IMR-90 (cell line): Measurements from ENCODE around the gene GPC5. TPM values are rescaled to one million over a fixed set of nuclear protein-coding genes. Genes with fewer than 3 reads are reported as not detected.

Experiments
- ATAC-seq: fragments of 200-7000 bp; cut with Tn5 transposase; 2 replicates; pipeline ENCODE4 v1.9.1; 2020; ENCODE audit warnings: low read depth, mild to moderate bottlenecking, moderate library complexity
- BruUV-seq: library from RNA; stranded (reverse); fragments of 400-500 nt; replicated peaks from 2 replicates; lab custom pipeline; 2021; lab: Mats Ljungman, UMichigan
- CTCF ChIA-PET: fragments of 300-600 bp; formaldehyde crosslinking; extraction: SDS; loops from one replicate; lab custom pipeline; 2021; ENCODE audit warnings: antibody characterized with exemption; lab: Yijun Ruan, JAX
- POLR2A ChIA-PET: fragments of 300-600 bp; sonication (Branson Sonifier 250); formaldehyde crosslinking; loops from one replicate; lab custom pipeline; 2022; ENCODE audit warnings: antibody characterized with exemption; ENCODE audit not compliant: unreplicated experiment; lab: Charles Lee
- DNase-seq: peaks from one replicate; pipeline ENCODE4 v3.0.0; 2013
- H2AFZ ChIP-seq: replicated peaks from 2 replicates; pipeline ENCODE3; 2013; ENCODE audit warnings: low read length, mild to moderate bottlenecking; ENCODE audit not compliant: poor library complexity
- H2AK5ac ChIP-seq: 2 replicates; pipeline ENCODE4 v1.6.1; 2013; ENCODE audit warnings: low read depth, low read length, inconsistent platforms
- H2AK9ac ChIP-seq: replicated peaks from 2 replicates; pipeline ENCODE3; 2013; ENCODE audit warnings: mild to moderate bottlenecking, low read depth, low read length, moderate library complexity; ENCODE audit not compliant: poor library complexity
- H2BK120ac ChIP-seq: 2 replicates; pipeline ENCODE4 v1.6.1; 2013; ENCODE audit warnings: low read depth, low read length, inconsistent platforms
- H2BK15ac ChIP-seq: 3 replicates; pipeline ENCODE4 v1.6.1; 2013; ENCODE audit warnings: low read depth, low read length, inconsistent platforms
- H2BK20ac ChIP-seq: 2 replicates; pipeline ENCODE4 v1.6.1; 2013; ENCODE audit warnings: low read depth, mild to moderate bottlenecking, inconsistent platforms, low read length, moderate library complexity
- H2BK5ac ChIP-seq: 2 replicates; pipeline ENCODE4 v1.6.1; 2013; ENCODE audit warnings: mild to moderate bottlenecking, low read depth, low read length, inconsistent platforms; ENCODE audit not compliant: poor library complexity, severe bottlenecking
- H3K14ac ChIP-seq: replicated peaks from 2 replicates; pipeline ENCODE4 v1.6.1; 2013; ENCODE audit warnings: low read depth, low read length, inconsistent platforms
- H3K18ac ChIP-seq: 2 replicates; pipeline ENCODE4 v1.6.1; 2013; ENCODE audit warnings: low read depth, low read length, control low read depth
- H3K23ac ChIP-seq: 2 replicates; pipeline ENCODE4 v1.6.1; 2013; ENCODE audit warnings: low read depth, low read length, inconsistent platforms
- H3K27ac ChIP-seq: 2 replicates; pipeline ENCODE4 v1.5.1; 2013; ENCODE audit warnings: mild to moderate bottlenecking, control low read depth, low read length; ENCODE audit not compliant: insufficient read depth
- H3K27me3 ChIP-seq: 2 replicates; pipeline ENCODE4 v1.6.1; 2013; ENCODE audit warnings: low read length; ENCODE audit not compliant: control insufficient read depth, insufficient read depth
- H3K36me3 ChIP-seq: 2 replicates; pipeline ENCODE4 v1.6.1; 2013; ENCODE audit warnings: low read length, mixed read lengths; ENCODE audit not compliant: control insufficient read depth, insufficient read depth
- H3K4ac ChIP-seq: 2 replicates; pipeline ENCODE4 v1.6.1; 2013; ENCODE audit warnings: low read depth, low read length, inconsistent platforms
- H3K4me1 ChIP-seq: 2 replicates; pipeline ENCODE4 v1.6.1; 2013; ENCODE audit warnings: low read length, mixed read lengths; ENCODE audit not compliant: control insufficient read depth, insufficient read depth
- H3K4me2 ChIP-seq: 2 replicates; pipeline ENCODE4 v1.6.1; 2013; ENCODE audit warnings: low read depth, mild to moderate bottlenecking, control low read depth, low read length, moderate library complexity
- H3K4me3 ChIP-seq: 2 replicates; pipeline ENCODE4 v1.5.1; 2013; ENCODE audit warnings: low read depth, mild to moderate bottlenecking, control low read depth, low read length, moderate library complexity; ENCODE audit not compliant: insufficient read depth
- H3K56ac ChIP-seq: 2 replicates; pipeline ENCODE4 v1.6.1; 2013; ENCODE audit warnings: low read length, inconsistent platforms; ENCODE audit not compliant: insufficient read depth; ENCODE audit errors: extremely low read depth
- H3K79me1 ChIP-seq, 2 experiments: 2 replicates each; pipeline ENCODE4 v1.6.1; 2013; ENCODE audit warnings: low read length in 2 of 2, inconsistent platforms in 1 of 2, low read depth in 1 of 2
- H3K9ac ChIP-seq: 2 replicates; pipeline ENCODE4 v1.6.1; 2013; ENCODE audit warnings: low read depth, low read length, control low read depth
- H3K9me1 ChIP-seq: 2 replicates; pipeline ENCODE4 v1.6.1; 2013; ENCODE audit warnings: low read length, inconsistent platforms; ENCODE audit not compliant: insufficient read depth
- H3K9me3 ChIP-seq: 2 replicates; pipeline ENCODE4 v1.6.1; 2013; ENCODE audit warnings: low read length; ENCODE audit not compliant: control insufficient read depth, insufficient read depth
- H4K20me1 ChIP-seq: 2 replicates; pipeline ENCODE4 v1.6.1; 2013; ENCODE audit warnings: low read length, inconsistent platforms; ENCODE audit not compliant: insufficient read depth
- H4K5ac ChIP-seq: 2 replicates; pipeline ENCODE4 v1.6.1; 2013; ENCODE audit warnings: mild to moderate bottlenecking, low read depth, low read length, control low read depth
- H4K8ac ChIP-seq, 2 experiments: 2 replicates each; pipeline ENCODE4 v1.6.1; 2013; ENCODE audit warnings: low read depth in 2 of 2, low read length in 2 of 2, control low read depth in 1 of 2, inconsistent platforms in 1 of 2
- H4K91ac ChIP-seq: 2 replicates; pipeline ENCODE4 v1.6.1; 2013; ENCODE audit warnings: low read depth, low read length, inconsistent platforms; ENCODE audit not compliant: insufficient read depth
- CEBPB ChIP-seq: IDR thresholded peaks from 2 replicates; pipeline ENCODE4 v1.6.1; 2012; ENCODE audit warnings: low read depth, low read length, improper control_type of control experiment
- CHD1 ChIP-seq: IDR thresholded peaks from 2 replicates; pipeline ENCODE4 v1.6.1; 2012; ENCODE audit warnings: low read depth, low read length, improper control_type of control experiment
- MAFK ChIP-seq: IDR thresholded peaks from 2 replicates; pipeline ENCODE4 v1.6.1; 2012; ENCODE audit warnings: low read depth, low read length, improper control_type of control experiment
- NFE2L2 ChIP-seq: fragments of 150-350 bp; IDR thresholded peaks from 2 replicates; pipeline ENCODE4 v1.6.1; 2016; ENCODE audit warnings: low read depth, mild to moderate bottlenecking, low read length
- RAD21 ChIP-seq: IDR thresholded peaks from 2 replicates; pipeline ENCODE4 v1.6.1; 2012; ENCODE audit warnings: low read length, improper control_type of control experiment
- RCOR1 ChIP-seq: IDR thresholded peaks from 2 replicates; pipeline ENCODE4 v1.6.1; 2012; ENCODE audit warnings: mild to moderate bottlenecking, low read length, improper control_type of control experiment; ENCODE audit not compliant: insufficient replicate concordance
- SMC3 ChIP-seq: fragments of 150-350 bp; IDR thresholded peaks from 2 replicates; pipeline ENCODE4 v1.6.1; 2016; ENCODE audit warnings: low read depth, mild to moderate bottlenecking, antibody characterized with exemption, low read length, moderate library complexity
- WGBS, 2 experiments: methylation state at CpG; one replicate each; pipeline versions ENCODE4 v1.1.5 to v1.1.7; 2013; ENCODE audit warnings: missing lambda C conversion rate in 2 of 2; ENCODE audit not compliant: insufficient read length in 1 of 2; ENCODE audit errors: extremely low coverage in 2 of 2; 5-methylcytosine and 5-hydroxymethylcytosine counted together
- dilution Hi-C: fragments of 300-500 bp; cut with HindIII; formaldehyde crosslinking; loops from one replicate; pipeline ENCODE4 v1.14.3; 2018; ENCODE audit warnings: low sequenced_read_pairs; ENCODE audit not compliant: unreplicated experiment
- in situ Hi-C: fragments of 300-500 bp; cut with MboI; formaldehyde crosslinking; loops from 3 replicates; pipeline ENCODE4 v1.14.3; 2019; ENCODE audit warnings: low sequenced_read_pairs, inconsistent platforms, mixed read lengths
- intact Hi-C: fragments of 100-400 bp; cut with micrococcal nuclease; formaldehyde crosslinking; loops from 2 replicates; pipeline ENCODE4 v1.10.0; 2022
- polyA plus RNA-seq, 3 experiments: library from polyadenylated mRNA; depleted of rRNA; stranded (reverse); fragments of >200 nt; gene quantifications; 2 replicates each; pipeline ENCODE4 v1.2.3, GENCODE V29; 2012; ENCODE audit warnings: low replicate concordance in 1 of 3
- total RNA-seq: library from RNA; depleted of rRNA; stranded (reverse); fragments of >200 nt; gene quantifications from 2 replicates; pipeline ENCODE4 v1.2.3, GENCODE V29; 2012
- TF ChIP-seq, protein P1 (sequence below): fragments of 150-350 bp; IDR thresholded peaks from 2 replicates; pipeline ENCODE4 v1.6.1; 2016; ENCODE audit warnings: low read depth, mild to moderate bottlenecking, low read length, moderate library complexity, borderline replicate concordance
- TF ChIP-seq, protein P2 (sequence below): fragments of 150-350 bp; IDR thresholded peaks from 2 replicates; pipeline ENCODE4 v1.6.1; 2017; ENCODE audit warnings: mild to moderate bottlenecking, antibody characterized with exemption, low read length, low read depth
- TF ChIP-seq, protein P3 (sequence below): conservative IDR thresholded peaks from 2 replicates; pipeline ENCODE4 v1.5.1; 2012; ENCODE audit warnings: mild to moderate bottlenecking, low read depth, low read length, improper control_type of control experiment

The GPC5 gene
- total and polyA plus RNA-seq, 2 of the 4 experiments (the other 2 are of a cell fraction), result 0.94 to 1.8 TPM

DNA sequence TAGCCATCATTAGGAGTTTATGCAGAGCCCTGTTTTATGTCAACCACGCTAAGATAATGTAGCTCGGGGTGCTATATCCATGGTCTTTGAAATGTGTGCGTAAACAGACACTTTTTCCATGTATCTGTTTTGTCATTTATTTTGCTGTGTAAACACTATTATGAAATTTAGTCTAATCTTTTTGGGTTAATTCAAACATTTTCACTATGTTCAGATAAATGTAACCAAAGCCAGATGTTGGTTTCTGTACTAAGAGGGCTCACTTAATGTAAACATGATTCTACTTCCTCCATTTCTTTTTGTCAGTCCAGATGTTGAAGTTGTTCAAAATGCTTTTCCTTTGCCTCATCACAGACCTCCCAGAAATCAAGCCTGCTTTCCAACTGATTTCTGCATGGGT, 1328.7 kb downstream of the GPC5 start:
- Histone ChIP-seq H4K91ac (no peak overlapping the region), H3K4ac (no peak overlapping the region), H2BK5ac (no peak overlapping the region), H3K36me3 (no peaks in the 10 kb centered on the region), H3K9me1 (no peaks in the 10 kb centered on the region), H3K4me1 (no peaks in the 10 kb centered on the region), H3K27me3 (no peaks in the 10 kb centered on the region), H3K18ac (no peak overlapping the region), H3K4me3 (no peak overlapping the region), H4K20me1 (no peaks in the 10 kb centered on the region), H3K56ac (no peak overlapping the region), H2BK15ac (no peak overlapping the region), H3K27ac (no peak overlapping the region), H3K4me2 (no peak overlapping the region), H2BK20ac (no peak overlapping the region), H3K9me3 (no peaks in the 10 kb centered on the region), H2AK5ac (no peak overlapping the region), H3K9ac (no peak overlapping the region), H2AK9ac (no peak overlapping the region), H4K5ac (no peak overlapping the region), H3K23ac (no peak overlapping the region), H4K8ac (no peak overlapping the region), H3K14ac (no peak overlapping the region), H2AFZ (no peak overlapping the region), H3K79me1 (no peaks in the 10 kb centered on the region), H2BK120ac (no peak overlapping the region)
- TF ChIP-seq, protein P1, sequence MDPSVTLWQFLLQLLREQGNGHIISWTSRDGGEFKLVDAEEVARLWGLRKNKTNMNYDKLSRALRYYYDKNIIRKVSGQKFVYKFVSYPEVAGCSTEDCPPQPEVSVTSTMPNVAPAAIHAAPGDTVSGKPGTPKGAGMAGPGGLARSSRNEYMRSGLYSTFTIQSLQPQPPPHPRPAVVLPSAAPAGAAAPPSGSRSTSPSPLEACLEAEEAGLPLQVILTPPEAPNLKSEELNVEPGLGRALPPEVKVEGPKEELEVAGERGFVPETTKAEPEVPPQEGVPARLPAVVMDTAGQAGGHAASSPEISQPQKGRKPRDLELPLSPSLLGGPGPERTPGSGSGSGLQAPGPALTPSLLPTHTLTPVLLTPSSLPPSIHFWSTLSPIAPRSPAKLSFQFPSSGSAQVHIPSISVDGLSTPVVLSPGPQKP, result no peak
- TF ChIP-seq CHD1, result no peak
- TF ChIP-seq MAFK, result no peak
- TF ChIP-seq SMC3, result no peak
- TF ChIP-seq NFE2L2, result no peak
- TF ChIP-seq CEBPB, result no peak
- TF ChIP-seq, protein P2, sequence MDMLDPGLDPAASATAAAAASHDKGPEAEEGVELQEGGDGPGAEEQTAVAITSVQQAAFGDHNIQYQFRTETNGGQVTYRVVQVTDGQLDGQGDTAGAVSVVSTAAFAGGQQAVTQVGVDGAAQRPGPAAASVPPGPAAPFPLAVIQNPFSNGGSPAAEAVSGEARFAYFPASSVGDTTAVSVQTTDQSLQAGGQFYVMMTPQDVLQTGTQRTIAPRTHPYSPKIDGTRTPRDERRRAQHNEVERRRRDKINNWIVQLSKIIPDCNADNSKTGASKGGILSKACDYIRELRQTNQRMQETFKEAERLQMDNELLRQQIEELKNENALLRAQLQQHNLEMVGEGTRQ, result no peak
- TF ChIP-seq RAD21, result no peak
- no peak for TF ChIP-seq RCOR1
- TF ChIP-seq, protein P3, sequence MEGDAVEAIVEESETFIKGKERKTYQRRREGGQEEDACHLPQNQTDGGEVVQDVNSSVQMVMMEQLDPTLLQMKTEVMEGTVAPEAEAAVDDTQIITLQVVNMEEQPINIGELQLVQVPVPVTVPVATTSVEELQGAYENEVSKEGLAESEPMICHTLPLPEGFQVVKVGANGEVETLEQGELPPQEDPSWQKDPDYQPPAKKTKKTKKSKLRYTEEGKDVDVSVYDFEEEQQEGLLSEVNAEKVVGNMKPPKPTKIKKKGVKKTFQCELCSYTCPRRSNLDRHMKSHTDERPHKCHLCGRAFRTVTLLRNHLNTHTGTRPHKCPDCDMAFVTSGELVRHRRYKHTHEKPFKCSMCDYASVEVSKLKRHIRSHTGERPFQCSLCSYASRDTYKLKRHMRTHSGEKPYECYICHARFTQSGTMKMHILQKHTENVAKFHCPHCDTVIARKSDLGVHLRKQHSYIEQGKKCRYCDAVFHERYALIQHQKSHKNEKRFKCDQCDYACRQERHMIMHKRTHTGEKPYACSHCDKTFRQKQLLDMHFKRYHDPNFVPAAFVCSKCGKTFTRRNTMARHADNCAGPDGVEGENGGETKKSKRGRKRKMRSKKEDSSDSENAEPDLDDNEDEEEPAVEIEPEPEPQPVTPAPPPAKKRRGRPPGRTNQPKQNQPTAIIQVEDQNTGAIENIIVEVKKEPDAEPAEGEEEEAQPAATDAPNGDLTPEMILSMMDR, result no peak
- no peak for ATAC-seq
- peak; percentile 3 for DNase-seq
- in situ Hi-C loops, result no loop called here
- ChIA-PET CTCF (no interaction called here), POLR2A (no interaction called here)
- intact Hi-C loops, result no loop called here
- no TSS peak for BruUV-seq
- dilution Hi-C loops, result no loop called here
- no CpG with 5 or more reads among the region's 3 CpGs for WGBS, 2 experiments
